Cardiac muscle cell (in vitro differentiated cells and primary cell): Measurements from ENCODE around the gene MMP24. TPM values are rescaled to one million over a fixed set of nuclear protein-coding genes. Genes with fewer than 3 reads are reported as not detected.

Source experiments
- DNase-seq, 2 donors: peaks; one replicate each; pipeline versions ENCODE4 v3.0.0 to v3.0.0-alpha.2; 2010 to 2017; ENCODE audit warnings: low read depth in 1 of 2, low spot score in 1 of 2
- H3K27ac ChIP-seq: fragments of 200-600 bp; sonication (generic); 2 replicates; pipeline ENCODE4 v1.5.1; 2016
- H3K27me3 ChIP-seq: fragments of 200-600 bp; sonication (generic); 2 replicates; pipeline ENCODE4 v1.6.0; 2016; ENCODE audit warnings: control low read depth
- H3K36me3 ChIP-seq: fragments of 200-600 bp; sonication (generic); 2 replicates; pipeline ENCODE4 v1.5.1; 2016; ENCODE audit warnings: control low read depth
- H3K4me1 ChIP-seq: fragments of 200-600 bp; sonication (generic); 2 replicates; pipeline ENCODE4 v1.8.1; 2017; ENCODE audit warnings: low read depth, mild to moderate bottlenecking, mixed run types
- H3K4me3 ChIP-seq: fragments of 200-600 bp; sonication (generic); 2 replicates; pipeline ENCODE4 v1.5.1; 2016; ENCODE audit warnings: mild to moderate bottlenecking
- H3K9me3 ChIP-seq: fragments of 200-600 bp; sonication (generic); 2 replicates; pipeline ENCODE4 v1.5.1; 2017; ENCODE audit warnings: low read depth, mild to moderate bottlenecking, control low read depth
- CTCF ChIP-seq: IDR thresholded peaks from 2 replicates; pipeline ENCODE4 v1.5.1; 2012; ENCODE audit warnings: low read depth, mild to moderate bottlenecking, low read length
- polyA plus RNA-seq: library from polyadenylated mRNA; unstranded; fragments of >200 nt; fragmentation: Nextera tagmentation; extraction: Ambion mirVana; gene quantifications from 2 replicates; pipeline ENCODE4 v1.2.1, GENCODE V29; 2016
- total RNA-seq: library from RNA; depleted of rRNA; stranded (reverse); fragments of >200 nt; gene quantifications from 2 replicates; pipeline ENCODE4 v1.2.3, GENCODE V29; 2016

MMP24 gene
- total and polyA plus RNA-seq, 2 experiments from 2014 or later: 5.9 to 8.9 TPM

DNA sequence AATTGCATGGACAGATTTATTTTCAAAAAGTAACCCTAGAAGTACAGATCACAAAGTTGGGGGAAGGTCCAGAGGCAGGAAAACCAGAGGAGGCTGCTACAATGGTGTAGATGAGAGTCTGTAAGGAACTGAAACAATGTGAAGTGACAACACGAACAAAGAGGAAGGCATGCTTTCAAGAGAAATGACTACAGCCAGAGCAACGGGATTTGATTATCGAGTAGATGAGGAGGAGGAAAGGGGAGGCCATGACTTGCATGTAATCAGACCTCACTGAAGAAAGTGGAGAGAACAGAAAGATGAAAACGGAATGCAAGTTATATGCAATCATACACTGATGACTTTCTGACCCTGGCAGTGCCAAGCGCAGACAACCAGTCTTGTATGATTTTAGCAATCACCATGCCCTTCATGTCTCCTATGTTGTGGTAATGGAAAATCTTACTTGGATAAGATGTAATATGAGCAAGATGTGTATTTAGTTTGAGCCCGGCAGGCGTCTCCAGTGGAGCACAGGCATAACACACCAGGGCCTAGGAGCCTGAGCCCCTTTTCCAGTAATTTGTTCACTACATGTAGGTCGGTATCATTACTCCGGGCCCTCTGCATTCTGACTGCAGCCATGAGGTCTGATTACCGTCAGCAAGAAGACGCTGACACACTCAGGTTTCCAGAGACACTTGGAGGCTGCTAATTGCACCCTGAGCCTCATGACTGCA is 99.7 kb downstream of the MMP24 start:
- Histone ChIP-seq H3K27me3 (no peaks in the 10 kb centered on the region), H3K9me3 (no peaks in the 10 kb centered on the region), H3K4me1 (peaks cover 5% of the 10 kb centered on the region), H3K36me3 (no peaks in the 10 kb centered on the region), H3K4me3 (no peak overlapping the region), H3K27ac (no peak overlapping the region)
- no peak for TF ChIP-seq CTCF
- no peak for DNase-seq

Other genes starting within 250 kb of the MMP24 start
- 113 and 120 TPM in 2 replicates for gene TRPC4AP, start 133.9 kb upstream of the MMP24 start, total RNA-seq
- 123 and 131 TPM in 2 replicates for gene TRPC4AP, start 133.9 kb upstream of the MMP24 start, polyA plus RNA-seq
- gene EDEM2, start 79.4 kb upstream of the MMP24 start, total RNA-seq: 40.1 and 42.1 TPM in 2 replicates
- gene EDEM2, start 79.4 kb upstream of the MMP24 start, polyA plus RNA-seq: 57.5 and 66.2 TPM in 2 replicates
- 8.2 and 11.6 TPM in 2 replicates for gene PROCR, start 54.6 kb upstream of the MMP24 start, total RNA-seq
- gene PROCR, start 54.6 kb upstream of the MMP24 start, polyA plus RNA-seq: 12.5 and 13.7 TPM in 2 replicates
- 29.4 and 34.9 TPM in 2 replicates for gene MMP24OS, start 51.4 kb downstream of the MMP24 start, total RNA-seq
- 42.5 and 61.4 TPM in 2 replicates for gene MMP24OS, start 51.4 kb downstream of the MMP24 start, polyA plus RNA-seq
- gene EIF6, start 58.1 kb downstream of the MMP24 start, total RNA-seq: 80.4 and 129 TPM in 2 replicates
- gene EIF6, start 58.1 kb downstream of the MMP24 start, polyA plus RNA-seq: 186 and 203 TPM in 2 replicates
- 0.49 TPM in 1 of 2 replicates, not detected in the other for gene FAM83C, start 65.7 kb downstream of the MMP24 start, total RNA-seq
- gene FAM83C, start 65.7 kb downstream of the MMP24 start, polyA plus RNA-seq: not detected in 2 replicates
- gene UQCC1, start 185.3 kb downstream of the MMP24 start, total RNA-seq: 65.6 and 74.4 TPM in 2 replicates
- 96.9 and 101 TPM in 2 replicates for gene UQCC1, start 185.3 kb downstream of the MMP24 start, polyA plus RNA-seq
- 0.78 and 1.0 TPM in 2 replicates for gene GDF5, start 211.5 kb downstream of the MMP24 start, total RNA-seq
- gene GDF5, start 211.5 kb downstream of the MMP24 start, polyA plus RNA-seq: 0.91 and 1.2 TPM in 2 replicates
- gene CEP250, start 228.9 kb downstream of the MMP24 start, total RNA-seq: 32.3 and 61.5 TPM in 2 replicates
- 39.1 and 49.1 TPM in 2 replicates for gene CEP250, start 228.9 kb downstream of the MMP24 start, polyA plus RNA-seq